Stimulated activated CD8-positive, alpha-beta memory T cell treated with anti-CD3 and anti-CD28 coated beads, Interleukin-15, amount 100 ng/mL, for 24 hours (primary cell): ENCODE data around the gene DUS2.

Experiments used
- DNase-seq: peaks from one replicate; pipeline ENCODE4 v3.0.0-alpha.2; 2020; ENCODE audit warnings: low read depth

DUS2 gene

GRCh38 chr16:68128577-68129305, 105.7 kb downstream of the DUS2 start:
- no peak for DNase-seq
